ENCODE results near the gene FBXL4.

Gene FBXL4

GRCh38 chr6:98877250-98877649 lies 70.5 kb downstream of the FBXL4 start:
- DNase-seq = no peak

GRCh38 chr6:98875375-98875774 lies 72.4 kb downstream of the FBXL4 start:
- no peak for DNase-seq

GRCh38 chr6:98871821-98872220 lies 75.9 kb downstream of the FBXL4 start:
- DNase-seq = no peak

GRCh38 chr6:98871057-98871456 lies 76.7 kb downstream of the FBXL4 start:
- DNase-seq = no peak

GRCh38 chr6:98864497-98864896 lies 83.2 kb downstream of the FBXL4 start:
- DNase-seq = no peak

- no peak for DNase-seq
Measured at GRCh38 chr6:98848539-98849242, 99.1 kb downstream of the FBXL4 start.

- peak; percentile 76 for DNase-seq
Measured at GRCh38 chr6:98847779-98848538, 99.8 kb downstream of the FBXL4 start.

GRCh38 chr6:98847416-98847778 lies 100.3 kb downstream of the FBXL4 start:
- DNase-seq = no peak

GRCh38 chr6:98846021-98846380 lies 101.7 kb downstream of the FBXL4 start:
- no peak for DNase-seq

GRCh38 chr6:98845211-98846020 lies 102.3 kb downstream of the FBXL4 start:
- DNase-seq = peak; percentile 97

GRCh38 chr6:98844244-98845210 lies 103.2 kb downstream of the FBXL4 start:
- DNase-seq = peak; percentile 80

GRCh38 chr6:98843271-98844243 lies 104.2 kb downstream of the FBXL4 start:
- peak; percentile 78 for DNase-seq

- DNase-seq = peak; percentile 59
Measured at GRCh38 chr6:98842342-98843180, 105.2 kb downstream of the FBXL4 start.

- peak; percentile 50 for DNase-seq
Measured at GRCh38 chr6:98841621-98842341, 106.0 kb downstream of the FBXL4 start.

- peak; percentile 25 for DNase-seq
Measured at GRCh38 chr6:98840996-98841513, 106.7 kb downstream of the FBXL4 start.

GRCh38 chr6:98840385-98840784 lies 107.4 kb downstream of the FBXL4 start:
- DNase-seq = no peak

- DNase-seq = peak; percentile 84
Measured at GRCh38 chr6:98839781-98840361, 107.9 kb downstream of the FBXL4 start.

- DNase-seq = no peak
Measured at GRCh38 chr6:98838975-98839374, 108.8 kb downstream of the FBXL4 start.

- peak; percentile 37 for DNase-seq
Measured at GRCh38 chr6:98838032-98838431, 109.7 kb downstream of the FBXL4 start.

Measured in eye (tissue), 1 donor.